Heart left ventricle (tissue), 13 donors: ENCODE results near the gene ARHGEF33.

Source experiments
- POLR2A ChIP-seq, 2 donors: fragments of 450-650 bp; IDR thresholded peaks; one replicate each; pipeline ENCODE4 v1.6.1; 2017; ENCODE audit warnings: antibody characterized with exemption in 2 of 2, mild to moderate bottlenecking in 2 of 2, moderate library complexity in 2 of 2
- TF ChIP-seq, protein P1 (sequence below), 12 donors: fragments of 200-600 bp; sonication (generic) in 4 of 12; IDR thresholded peaks; one replicate each; pipeline versions ENCODE4 v1.5.0 to v1.8.0; 2018 to 2022; ENCODE audit warnings: antibody characterized with exemption in 12 of 12, mild to moderate bottlenecking in 5 of 12
- donor health status: ischemic (EF 13 %, LVEDD 7.1; RV severe dilation, severe dysfunction).
- donor health status: DM: no; HTN: yes; CAD: no.
- donor health status: DM: no; HTN: no; CAD: no.
- donor health status: ischemic (EF 25% LVEDD 6.9; RV normal size, moderate dysfunction).
- donor health status: ischemic (EF 25% LVEDD 5.7; RV mildly dilated, moderate dysfunction).
- donor health status: ischemic (EF 35%, LVEDD 5.7; RV mildly dilated, moderate dysfunction).
- donor health status: nonischemic (EF 11% LVEDD 7.7; RV severe dilation, severe dysfunction).
- donor health status: DM: yes; HTN: yes; CAD: no.
- donor health status: PGD.
- donor health status: ischemic (EF 29% LVEDD 5.4; RV normal size, mild dysfunction).
- donor health status: nonischemic (EF 23%, LVEDD 6.1; RV moderate dilation, normal function).

GRCh38 chr2:38959466-38959865 is 69.8 kb downstream of the ARHGEF33 start:
- TF ChIP-seq, protein P1, sequence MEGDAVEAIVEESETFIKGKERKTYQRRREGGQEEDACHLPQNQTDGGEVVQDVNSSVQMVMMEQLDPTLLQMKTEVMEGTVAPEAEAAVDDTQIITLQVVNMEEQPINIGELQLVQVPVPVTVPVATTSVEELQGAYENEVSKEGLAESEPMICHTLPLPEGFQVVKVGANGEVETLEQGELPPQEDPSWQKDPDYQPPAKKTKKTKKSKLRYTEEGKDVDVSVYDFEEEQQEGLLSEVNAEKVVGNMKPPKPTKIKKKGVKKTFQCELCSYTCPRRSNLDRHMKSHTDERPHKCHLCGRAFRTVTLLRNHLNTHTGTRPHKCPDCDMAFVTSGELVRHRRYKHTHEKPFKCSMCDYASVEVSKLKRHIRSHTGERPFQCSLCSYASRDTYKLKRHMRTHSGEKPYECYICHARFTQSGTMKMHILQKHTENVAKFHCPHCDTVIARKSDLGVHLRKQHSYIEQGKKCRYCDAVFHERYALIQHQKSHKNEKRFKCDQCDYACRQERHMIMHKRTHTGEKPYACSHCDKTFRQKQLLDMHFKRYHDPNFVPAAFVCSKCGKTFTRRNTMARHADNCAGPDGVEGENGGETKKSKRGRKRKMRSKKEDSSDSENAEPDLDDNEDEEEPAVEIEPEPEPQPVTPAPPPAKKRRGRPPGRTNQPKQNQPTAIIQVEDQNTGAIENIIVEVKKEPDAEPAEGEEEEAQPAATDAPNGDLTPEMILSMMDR (IDR thresholded peaks at IDR 0.05), result no peak
- no peak for TF ChIP-seq POLR2A (IDR thresholded peaks at IDR 0.05)
